ENCODE data around the gene RNF14.
A peak's percentile ranks its signal among the peaks of the same experiment; 100 is the strongest.
"Not testable (repeated sequence)": the region's sequence is repeated elsewhere in the genome, so short reads cannot be mapped to it uniquely, and the experiment has no call there.

The RNF14 gene

DNA sequence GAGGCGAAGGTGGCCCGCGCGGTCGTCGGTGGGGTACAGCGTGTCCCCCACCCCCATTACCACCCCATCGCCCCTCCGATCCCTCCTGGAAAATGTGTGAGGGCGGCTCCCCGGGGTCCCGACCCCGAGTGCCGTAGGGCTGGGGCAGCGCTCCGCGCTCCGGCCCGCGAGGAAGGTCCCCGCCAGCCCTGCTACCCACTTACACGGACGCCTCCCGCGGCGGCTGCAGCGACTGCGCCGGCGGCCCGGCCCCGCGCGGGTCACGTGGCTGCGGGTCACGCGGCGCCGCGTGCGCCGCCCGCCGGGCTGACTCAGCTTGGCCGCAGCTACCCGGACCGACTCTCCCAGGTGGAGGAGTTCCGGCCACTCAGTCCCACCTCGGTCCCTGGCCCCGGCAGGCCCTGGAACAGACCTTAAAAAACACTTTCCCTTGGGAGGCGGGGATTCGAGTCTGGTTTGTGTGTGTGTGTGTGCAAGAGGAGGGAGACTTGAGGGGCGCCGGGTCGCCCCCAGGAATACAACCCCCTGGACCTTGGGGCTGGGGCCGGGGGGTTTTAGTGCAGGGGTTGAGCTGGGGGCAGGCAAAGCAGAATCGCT is 44.0 kb downstream of the RNF14 start, which contains the start of gene GNPDA1:
Gene GNPDA1 (minus strand): TSS at position 236 of the 597 bp plus-strand sequence. CDS start 992 bp downstream, outside the sequence.
- DNase-seq (ENCODE audit: insufficient read length, low spot score), result peak; percentile 85
- peak; percentile 73 for FAIRE-seq

DNA sequence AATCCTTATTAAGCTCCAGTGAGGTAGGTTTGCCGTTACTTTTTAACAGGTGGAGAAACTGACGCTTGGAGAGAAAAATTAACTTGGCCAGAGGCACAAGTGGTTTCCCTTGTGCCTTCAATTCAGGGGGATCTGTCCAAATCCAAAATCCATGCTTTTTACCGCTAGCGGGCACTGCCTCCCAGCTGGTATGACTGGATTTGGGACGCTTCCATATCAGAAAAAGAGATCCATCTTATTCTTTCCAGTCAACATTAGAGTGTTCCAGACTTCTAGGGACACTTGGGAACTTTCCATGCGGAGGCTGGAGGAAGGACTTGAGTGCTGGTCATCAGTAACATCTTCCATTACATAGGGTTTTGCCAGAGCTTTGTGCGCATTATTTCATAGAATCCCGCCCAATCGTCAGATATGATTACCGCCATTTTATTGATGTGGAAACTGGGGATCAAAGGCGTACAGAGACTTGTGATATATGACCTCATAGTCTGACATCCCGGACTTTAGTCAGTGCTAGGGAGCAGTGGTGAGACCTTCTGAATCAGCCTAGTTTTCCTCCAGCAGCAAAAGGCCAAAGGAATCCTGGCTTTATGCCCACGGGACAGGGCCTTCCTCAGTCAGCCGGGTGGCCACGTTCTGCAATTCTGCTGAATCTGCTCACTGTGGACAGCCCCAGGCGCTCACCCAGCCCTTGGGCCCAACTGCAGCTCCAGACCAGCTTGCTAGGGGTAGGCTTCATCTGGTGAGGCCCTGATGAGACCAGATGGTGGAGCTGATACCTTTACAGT is 45.0 kb downstream of the RNF14 start:
- DNase-seq (ENCODE audit: insufficient read length, low spot score), result no peak
- no peak for FAIRE-seq

DNA sequence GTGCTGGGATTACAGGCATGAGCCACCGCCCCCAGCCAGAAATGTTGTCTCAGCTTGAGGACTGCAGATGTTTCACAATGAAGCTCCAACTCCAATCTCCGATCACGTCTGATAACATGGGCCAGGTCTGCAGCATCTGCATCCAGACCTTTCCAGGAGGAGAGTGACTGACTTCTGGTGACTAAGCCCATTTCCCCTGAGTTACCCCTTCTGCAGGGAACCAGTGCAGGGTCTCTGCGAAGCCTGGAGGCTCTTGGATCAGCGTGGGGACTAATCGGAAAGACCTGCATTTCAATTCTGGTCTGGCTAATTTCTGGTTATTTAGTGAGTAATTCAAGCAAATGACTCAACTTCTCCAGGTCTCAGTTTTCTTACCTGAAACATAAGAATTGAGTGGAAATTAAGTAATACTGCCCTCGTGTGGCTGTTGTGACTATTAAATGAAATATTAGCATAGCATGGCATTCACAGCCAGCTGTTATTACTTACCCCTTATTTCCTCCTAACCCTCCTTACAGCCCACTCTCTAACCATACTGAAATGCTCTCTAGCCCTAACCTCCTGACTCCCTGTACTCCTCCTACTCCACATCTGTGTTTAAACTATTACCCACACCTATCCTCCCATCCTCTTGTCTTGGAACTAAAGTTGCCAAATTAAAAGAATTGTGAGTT is 46.1 kb downstream of the RNF14 start:
- DNase-seq (ENCODE audit: insufficient read length, low spot score) (peak; percentile 51), FAIRE-seq (no peak)

DNA sequence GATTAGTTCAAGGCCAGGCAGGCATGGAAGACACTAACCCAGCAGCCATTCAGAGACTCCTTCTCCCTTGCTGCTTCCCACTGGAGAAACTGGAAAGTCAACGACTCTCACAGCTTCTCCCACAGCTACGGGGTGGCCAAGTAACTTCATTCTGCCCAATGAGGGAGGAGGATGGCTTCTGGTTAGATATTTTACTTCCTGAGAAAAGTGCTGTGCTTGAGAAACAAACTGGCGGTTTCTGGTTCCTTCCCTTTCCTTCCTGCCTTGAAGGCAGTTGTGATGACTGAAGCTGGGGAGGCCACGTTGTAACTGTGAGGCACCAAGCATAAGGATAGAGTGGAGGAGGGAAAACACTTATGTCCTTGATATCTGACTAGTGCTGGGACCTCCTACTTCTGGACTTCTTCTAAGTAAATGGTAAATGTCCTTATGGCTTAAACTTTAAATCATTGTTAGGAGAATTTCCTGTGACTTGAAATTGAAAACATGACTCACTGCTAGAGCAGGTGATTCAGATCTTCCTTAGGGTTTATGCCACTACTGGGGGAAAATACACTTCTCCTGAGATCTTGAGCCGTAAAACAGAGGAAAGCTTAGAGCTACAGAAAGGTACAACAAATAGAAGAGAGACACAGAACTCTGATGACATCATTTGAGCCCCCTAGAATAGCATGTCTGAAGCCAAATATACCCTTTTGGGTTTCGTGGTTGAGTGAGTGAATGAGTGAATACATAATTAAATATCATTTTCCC is 47.1 kb downstream of the RNF14 start:
- no peak for DNase-seq (ENCODE audit: insufficient read length, low spot score)
- no peak for FAIRE-seq

DNA sequence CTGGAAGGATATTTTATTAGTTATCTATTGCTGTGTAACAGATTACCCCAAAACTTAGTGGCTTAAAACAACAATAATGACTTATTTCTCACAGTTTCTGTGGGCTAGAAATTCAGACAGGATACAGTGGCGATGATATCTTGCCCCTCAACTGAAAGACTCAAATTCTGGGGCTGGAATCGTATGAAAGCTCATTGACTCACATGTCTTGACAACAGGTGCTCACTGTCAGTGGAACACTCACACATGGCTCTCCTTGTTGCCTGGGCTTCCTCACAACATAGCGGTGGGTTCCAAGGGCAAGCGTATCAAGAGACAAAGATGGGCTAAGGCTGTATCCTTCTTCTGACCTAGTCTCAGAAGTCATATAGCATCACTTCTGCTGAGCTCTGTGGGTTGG is 47.7 kb downstream of the RNF14 start:
- DNase-seq (ENCODE audit: insufficient read length, low spot score), result no peak
- no peak for FAIRE-seq

DNA sequence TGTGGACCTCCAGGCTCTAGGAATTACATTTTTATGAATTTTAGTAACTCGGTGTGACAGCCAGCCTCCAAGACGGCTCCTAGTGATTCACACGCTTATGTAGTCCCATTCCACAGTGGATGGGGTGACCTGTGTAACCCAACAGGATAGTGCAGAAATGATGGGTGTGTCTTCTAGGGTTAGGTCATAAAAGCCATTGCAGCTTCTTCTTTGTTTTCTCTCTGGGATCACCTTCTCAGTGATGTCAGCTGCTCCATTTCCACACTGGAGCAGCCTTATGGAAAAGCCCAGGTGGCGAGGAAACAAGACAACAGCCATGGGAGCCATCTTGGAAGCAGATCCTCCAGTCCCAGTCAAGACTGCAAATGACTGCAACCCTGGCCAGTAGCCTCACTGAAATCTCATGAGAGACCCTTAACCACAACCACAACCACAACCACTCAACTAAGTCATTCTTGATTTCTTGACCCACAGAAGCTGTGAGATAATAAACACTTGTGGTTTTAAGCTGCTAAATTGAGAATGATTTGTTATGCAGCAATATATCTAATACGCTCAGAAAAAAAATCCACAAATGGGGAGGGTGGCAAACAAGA is 49.0 kb downstream of the RNF14 start:
- FAIRE-seq, result no peak
- DNase-seq (ENCODE audit: insufficient read length, low spot score), result no peak

DNA sequence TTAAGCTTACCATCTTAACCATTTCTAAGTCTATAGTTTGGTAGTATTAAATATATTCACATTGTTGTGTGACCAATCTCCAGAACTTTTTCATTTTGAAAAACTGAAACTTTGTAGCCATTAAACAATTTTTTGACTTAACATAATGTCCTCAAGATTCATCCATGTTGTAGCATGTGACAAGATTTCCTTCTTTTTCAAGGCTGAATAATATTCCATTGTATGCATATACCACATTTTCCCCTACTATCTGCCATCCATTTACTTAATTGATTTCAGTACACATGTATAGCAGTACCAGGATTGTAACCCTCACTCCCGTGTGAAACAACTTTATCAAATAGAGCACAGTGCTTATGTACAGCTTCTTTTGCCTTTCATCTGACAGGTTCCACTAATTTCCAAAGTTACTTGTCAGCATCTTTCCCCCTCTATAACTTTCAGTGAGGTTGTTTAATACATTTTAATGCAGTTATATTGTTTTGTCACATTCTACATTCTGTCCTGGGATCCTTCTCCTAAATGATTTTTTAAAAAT is 51.3 kb downstream of the RNF14 start:
- FAIRE-seq (no peak), DNase-seq (ENCODE audit: insufficient read length, low spot score) (no peak)

DNA sequence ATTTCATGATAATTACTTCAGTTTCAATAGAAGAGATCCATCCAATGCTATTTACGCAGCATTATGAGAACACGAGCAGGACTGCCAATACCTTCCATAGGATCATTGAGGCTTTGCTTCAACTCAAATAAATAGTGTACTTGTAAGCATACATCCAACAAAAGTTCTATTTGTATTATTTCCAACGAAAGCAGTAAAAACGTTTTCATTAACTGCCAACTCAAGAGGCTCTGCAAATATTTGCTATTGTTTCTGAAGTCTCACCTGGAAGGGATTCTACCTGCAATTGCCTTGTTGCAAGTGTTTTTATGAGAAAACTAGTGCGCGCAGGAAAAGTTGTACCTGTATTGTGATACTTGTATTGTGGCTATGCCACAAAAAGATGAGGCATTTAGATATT is 54.9 kb downstream of the RNF14 start:
- no peak for FAIRE-seq
- DNase-seq (ENCODE audit: insufficient read length, low spot score), result no peak

DNA sequence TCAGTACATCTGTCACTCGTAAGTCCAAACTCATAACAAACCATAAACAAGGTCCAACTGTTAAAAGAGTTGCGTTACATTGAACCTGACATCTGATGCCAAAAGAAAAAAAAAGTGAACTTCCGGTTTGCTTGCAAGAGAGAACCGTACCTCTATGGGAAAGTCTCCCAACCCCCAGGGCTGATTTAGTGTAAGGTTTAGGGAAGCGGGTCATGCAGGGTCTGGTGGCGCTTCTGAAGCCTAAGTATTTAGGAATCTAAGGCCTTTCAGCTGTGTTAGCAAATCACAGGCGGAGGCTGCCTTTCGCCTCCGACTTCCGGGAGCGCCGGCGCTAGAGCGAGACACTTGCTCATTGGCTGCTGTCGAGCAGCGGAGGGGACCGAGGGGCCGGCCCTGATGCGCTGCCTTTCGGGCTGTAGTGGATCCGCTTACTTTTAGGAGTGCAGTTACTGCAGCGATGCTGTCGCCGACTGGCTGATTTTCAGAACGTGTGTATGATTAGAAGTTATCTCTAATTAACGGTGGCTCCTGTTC is 55.9 kb downstream of the RNF14 start:
- DNase-seq (ENCODE audit: insufficient read length, low spot score) (peak; percentile 93), FAIRE-seq (peak; percentile 89)

DNA sequence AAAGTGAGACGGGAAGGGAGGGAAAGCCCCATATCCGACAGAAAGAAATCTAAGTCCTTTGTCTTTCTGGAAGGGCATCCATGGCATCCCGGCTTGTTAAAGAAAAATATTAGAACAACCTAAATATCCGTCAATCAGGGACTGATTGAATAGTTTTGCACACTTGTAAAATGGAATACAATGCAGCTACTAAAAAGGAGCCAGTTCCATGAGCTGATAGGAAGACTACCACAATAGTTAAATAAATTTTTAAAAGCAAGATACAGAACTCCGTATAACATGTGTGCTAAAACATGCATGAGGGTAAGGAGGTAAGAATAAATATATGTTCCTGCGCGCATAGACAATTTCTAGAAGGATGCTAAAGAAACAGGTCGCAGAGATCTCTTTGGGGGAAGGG is 56.7 kb downstream of the RNF14 start:
- DNase-seq (ENCODE audit: insufficient read length, low spot score) (no peak), FAIRE-seq (no peak)

DNA sequence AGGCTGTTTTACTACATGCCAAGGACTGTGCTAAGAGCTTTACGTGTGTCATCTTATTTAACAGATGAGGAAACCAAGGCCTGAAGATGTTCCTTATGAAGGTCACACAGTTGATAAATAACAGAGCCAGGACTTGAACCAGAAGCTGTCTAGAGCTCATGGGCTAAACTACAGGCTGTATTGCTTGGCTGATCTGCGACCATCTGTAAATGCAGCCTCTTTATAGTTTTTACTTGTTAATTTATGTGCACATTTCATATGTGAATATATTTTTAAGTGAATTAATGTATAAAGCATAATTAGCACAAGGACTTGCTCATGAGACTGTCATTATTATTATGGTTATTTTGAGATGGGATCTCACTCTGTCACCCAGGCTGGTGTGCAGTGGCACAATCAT is 63.2 kb downstream of the RNF14 start:
- FAIRE-seq, result no peak
- no peak for DNase-seq (ENCODE audit: insufficient read length, low spot score)

DNA sequence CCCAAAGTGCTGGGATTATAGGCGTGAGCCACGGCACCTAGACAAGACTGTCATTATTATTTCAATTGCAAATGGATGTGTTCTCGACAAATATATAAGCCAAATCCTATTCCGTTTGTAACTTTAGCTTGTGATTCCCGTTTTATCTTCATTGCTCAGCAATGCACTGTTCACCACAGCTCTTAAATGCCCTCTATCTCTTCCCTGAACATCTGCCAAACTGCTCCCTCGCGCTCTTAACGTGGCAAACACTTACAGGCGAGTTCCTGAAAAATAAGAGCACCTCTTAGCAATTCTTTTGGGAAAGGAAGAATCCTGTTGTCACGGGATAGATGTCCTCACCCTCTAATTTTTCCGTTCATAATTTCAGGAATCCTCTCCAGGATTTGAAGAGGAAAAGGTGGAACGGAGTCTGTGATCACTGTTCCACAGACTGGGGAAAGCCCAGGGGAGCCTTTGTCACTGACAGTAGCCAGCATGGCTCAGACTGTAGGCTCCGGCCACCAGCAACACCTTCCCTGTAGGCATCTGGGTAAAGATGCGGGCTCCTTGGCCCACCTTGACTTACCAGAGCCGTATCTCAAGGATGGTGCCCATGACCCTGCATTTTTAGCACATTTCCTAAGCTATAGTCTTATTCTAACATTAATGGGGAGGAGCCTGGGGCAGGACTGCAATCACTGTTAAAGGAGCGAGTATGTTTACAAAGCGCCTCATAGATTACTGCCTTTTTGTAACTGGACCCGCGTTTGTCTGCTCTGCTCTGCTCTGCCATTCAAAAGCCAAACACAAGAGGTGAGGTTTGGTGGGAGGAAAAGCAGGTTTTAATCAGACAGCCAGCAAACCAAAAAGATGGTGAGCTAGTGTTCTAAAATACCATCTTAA is 64.1 kb downstream of the RNF14 start:
- no peak for DNase-seq (ENCODE audit: insufficient read length, low spot score)
- FAIRE-seq, result no peak

DNA sequence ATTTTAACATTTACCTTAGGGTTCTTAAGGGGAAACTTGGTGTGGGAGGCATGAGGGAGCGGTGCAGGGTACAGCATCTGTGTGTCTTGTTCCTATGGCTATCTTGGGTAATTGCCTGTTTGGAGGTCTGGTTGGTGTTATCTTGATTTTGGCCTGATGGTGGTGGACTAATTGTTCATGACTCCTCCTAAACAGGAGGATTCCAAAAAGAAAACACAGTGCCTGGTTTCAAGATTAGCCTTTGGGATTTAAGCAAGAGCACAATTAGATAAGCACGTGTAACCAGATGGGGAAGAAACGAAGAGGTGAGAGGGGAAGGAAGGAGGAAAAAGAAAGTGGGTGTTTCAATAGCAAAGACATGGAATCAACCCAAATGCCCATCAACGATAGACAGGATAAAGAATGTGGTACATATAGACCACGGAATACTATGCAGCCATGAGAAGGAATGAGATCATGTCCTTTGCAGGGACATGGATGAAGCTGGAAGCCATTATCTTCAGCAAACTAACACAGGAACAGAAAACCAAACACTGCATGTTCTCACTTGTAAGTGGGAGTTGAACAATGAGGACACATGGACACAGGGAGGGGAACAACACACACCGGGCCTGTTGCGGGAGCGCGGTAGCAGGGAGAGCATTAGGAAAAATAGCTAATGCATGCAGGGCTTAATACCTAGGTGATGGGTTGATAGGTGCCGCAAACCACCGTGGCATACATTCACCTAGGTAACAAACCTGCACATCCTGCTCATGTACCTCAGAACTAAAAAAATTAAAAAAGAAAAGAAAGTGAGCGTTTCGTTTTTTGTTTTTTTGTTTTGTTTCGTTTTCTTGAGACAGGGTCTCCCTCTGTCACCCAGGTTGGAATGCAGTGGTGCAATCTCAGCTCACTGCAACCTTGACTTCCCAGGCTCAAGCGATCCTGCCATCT is 65.0 kb downstream of the RNF14 start:
- not testable (repeated sequence) for FAIRE-seq; DNase-seq (ENCODE audit: insufficient read length, low spot score)

DNA sequence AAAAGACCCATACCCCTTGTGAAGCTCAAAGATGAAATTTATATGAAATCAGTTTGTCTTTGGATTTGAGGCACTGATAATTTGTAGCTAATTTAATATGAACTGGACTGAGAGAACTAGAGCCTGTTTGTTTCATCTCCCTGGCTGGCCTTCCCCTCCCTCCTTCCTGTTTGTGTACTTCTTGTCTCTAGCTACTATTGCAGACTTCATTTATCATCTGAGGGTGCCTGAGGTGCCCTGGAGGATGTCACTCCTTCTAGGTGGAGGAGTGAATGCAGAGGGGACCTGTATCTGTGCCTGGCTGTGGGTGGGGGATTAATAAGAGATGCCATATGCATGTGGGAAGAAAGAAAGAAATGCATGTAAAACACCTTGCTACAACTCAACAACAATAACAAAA is 66.1 kb downstream of the RNF14 start:
- DNase-seq (ENCODE audit: insufficient read length, low spot score) (no peak), FAIRE-seq (no peak)

DNA sequence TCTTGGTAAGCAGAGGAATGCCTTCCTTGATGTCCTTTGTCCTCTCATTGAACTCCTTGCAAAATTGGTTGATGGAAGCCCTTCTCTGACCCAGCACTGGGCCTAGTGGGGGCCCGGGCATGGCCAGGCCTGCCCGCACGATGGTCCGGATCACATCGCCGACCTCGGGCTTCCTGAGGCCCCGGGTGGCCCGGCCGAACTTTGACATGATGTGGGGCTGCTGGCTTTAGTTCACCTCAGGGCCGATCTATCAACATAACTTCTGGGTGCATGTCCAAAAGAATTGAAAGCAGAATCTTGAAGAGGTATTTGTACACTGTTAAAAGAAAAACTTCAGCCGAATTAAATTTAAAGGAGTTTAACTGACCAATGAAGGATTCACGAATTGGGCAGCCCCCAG is 68.0 kb downstream of the RNF14 start:
- no peak for FAIRE-seq
- DNase-seq (ENCODE audit: insufficient read length, low spot score), result no peak

DNA sequence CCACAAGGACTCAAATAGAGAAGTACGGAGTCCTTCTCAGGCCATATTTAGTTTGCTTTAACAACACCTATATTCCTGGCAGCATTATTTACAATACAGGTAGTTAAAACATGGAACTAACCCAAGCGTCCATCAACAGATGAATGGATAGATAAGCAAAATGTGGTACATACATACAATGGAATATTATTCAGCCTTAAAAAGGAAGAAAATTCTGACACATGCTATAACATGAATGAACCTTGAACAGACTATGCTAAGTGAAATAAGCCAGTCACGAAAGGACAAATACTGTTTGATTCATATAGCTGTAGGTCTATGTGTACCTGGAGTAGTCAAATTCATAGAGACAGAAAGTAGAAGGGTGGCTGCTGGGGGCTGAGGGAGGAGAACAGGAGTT is 68.7 kb downstream of the RNF14 start:
- not testable (repeated sequence) for FAIRE-seq; DNase-seq (ENCODE audit: insufficient read length, low spot score)

DNA sequence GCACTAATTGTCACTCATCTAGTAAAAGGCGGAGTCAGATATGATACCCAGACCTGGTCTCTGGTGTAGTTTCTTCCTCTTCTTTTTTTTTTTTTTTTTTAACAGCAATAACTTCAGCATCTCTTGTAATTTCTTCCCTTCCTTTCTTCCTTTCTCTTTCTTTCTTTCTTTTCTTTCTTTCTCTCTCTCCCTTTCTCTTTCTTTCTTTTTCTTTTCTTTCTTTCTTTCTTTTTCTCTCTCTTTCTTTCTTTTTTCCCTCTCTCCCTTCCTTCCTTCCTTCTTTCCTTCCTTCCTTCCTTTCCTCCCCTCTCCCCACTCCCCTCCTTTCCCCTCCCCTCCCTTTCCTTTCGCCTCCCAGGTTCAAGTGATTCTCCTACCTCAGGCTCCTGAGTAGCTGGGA is 69.8 kb downstream of the RNF14 start:
- no peak for FAIRE-seq

More for the DNA sequence above, 69.8 kb downstream of the RNF14 start:
- DNase-seq (ENCODE audit: insufficient read length, low spot score), result no peak
